Activated gamma-delta T cell treated with anti-CD3 and anti-CD28 coated beads, Interleukin-2, amount 50 U/mL, for 16 hours (primary cell): ENCODE measurements around the gene YIPF5.
A peak's percentile ranks its signal among the peaks of the same experiment; 100 is the strongest.

Experiments
- DNase-seq: peaks from one replicate; pipeline ENCODE4 v3.0.0-alpha.2; 2020; ENCODE audit warnings: low read depth

Gene YIPF5

DNA sequence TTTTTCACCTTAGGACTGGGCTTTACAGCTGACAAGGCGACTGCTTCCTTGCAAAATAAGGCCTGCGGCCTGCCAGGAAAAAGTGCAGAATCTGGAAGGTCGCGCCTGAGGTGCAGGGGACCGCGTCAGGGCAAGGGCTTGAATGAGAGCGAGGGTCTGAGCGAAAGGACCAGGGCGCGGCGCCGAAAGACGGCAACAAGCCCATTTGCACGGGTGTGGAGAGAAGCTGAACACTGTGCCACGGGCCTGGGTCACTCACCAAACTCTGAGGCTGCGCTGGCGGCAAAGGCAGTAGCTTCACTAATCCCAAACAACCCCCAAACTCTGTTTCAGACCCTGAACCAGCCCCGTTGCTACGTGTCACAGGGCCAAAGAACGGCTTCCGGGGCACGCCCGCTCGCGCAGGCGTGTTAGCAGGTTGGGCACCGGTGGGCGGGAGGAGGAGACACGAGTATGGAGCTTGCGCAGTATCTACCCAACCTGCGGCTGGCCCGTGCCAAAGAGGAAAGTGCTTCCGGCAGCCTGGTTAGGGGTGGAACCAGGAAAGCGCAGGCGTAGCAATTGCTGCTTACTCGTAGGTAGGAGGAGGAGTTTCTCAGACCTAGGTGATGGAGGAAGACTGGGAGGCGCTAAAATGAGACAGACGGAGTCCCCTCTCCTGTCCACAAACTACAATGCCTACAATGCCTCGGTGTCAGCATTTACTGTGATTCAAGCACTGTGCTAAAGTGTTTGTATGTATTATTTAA lies at the start of gene YIPF5, which contains the start of gene KCTD16:
Gene YIPF5, minus strand, starts transcription at position 384 of the 749 bp plus-strand sequence. CDS start 704 bp downstream, outside the sequence.
Gene KCTD16, plus strand, starts transcription at position 598 of the 749 bp plus-strand sequence.
- peak; percentile 96 for DNase-seq

DNA sequence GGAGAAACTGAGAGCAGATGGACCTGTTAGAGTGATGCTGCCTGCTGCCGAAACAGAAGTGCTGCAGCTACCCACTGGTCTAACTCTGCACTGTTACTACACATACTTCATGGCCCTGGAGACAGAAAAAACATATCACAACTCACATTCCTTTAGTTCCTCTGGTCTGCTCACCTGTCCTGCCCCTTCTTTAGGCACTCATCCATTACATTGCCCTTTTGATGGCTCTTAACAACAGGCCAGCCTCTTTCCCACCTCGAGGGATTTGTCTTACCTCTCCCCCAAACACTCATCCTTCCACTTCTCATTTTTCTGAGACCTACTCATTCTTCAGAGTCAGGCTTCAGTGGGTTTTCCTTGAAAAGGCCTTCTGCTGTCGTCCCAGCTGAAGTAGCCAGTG lies 49.4 kb upstream of the YIPF5 start:
- DNase-seq, result no peak

DNA sequence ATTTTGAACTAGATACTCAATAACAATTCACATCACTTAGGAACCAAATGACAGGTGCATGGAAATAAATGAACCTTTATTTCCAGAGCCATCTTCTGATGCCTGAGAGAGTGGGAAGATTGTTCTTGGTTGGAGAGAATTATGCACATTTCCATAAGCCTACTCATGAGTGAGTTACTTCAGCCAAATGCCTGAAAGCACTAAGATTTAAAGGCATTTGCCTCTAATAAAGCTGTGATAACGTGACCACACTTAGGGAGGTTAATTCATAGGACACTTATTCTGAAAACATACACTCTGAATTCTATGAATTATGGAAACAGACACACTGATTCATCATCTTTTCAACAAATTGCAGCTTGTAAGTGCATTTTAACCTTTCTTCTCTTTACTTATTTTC lies 40.2 kb upstream of the YIPF5 start:
- DNase-seq, result no peak

DNA sequence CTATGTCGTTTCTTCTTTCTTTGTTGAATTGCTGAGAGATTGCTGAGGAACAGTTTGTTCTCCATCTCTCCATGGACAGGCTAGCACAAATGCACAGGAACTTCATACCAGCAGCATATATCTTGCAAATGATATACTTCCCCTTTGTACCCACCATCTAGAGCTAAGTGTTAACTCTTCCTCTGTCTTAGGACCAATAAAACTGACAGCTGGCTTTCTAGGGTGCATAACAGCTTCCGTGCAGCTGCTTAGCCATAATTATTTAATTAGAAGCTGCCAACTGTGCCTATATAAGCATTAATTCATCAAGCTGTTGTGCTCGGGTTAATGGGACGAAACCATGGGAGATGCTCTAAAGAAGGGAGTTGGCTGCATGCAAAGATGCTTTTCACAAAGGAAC lies 38.9 kb upstream of the YIPF5 start:
- no peak for DNase-seq

DNA sequence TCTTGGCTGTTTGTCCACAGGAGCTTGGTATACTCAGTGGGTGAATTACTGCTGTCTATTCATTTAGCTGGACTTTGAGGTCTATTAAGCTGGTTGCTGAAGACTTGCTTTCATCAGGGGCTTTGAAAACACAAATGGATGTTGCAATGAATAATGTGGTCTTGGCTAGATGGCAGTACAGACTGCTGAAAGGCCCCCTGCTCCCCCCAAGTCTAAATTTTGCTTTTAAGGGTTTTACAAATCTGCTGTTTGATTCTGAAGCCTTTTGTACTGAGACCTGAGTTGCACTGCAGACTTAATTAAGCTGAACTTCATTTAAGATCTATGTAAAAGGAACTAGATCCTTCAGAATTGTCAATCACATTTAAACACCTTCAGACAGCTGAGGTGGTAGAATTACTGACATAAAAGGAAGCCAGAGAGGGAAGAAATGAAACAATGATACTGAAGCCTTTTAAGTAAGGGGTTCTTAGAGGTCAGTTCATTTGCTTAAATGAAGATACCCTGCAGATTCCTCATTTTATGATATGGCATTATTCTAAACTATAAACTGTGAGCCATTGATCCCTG lies 37.5 kb upstream of the YIPF5 start:
- DNase-seq, result no peak

DNA sequence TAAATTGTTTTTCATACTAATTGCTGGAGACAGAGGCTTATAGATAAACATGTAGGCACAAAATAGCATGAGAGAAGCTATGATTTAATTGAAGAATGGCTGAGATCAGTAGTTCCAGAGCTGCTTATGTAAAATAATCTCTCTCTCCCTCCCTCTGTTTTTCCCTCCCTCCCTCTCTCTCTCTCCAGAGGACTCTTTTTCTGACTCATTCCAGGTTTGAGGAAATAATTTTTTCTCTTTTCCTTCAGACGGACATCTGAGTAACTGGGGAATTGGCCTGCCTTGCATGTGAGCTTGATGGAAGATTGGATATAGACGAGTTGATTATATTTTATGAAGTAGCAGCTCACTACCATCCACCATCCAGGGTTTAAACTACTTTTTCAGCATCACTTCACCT lies 35.7 kb upstream of the YIPF5 start:
- DNase-seq, result no peak

DNA sequence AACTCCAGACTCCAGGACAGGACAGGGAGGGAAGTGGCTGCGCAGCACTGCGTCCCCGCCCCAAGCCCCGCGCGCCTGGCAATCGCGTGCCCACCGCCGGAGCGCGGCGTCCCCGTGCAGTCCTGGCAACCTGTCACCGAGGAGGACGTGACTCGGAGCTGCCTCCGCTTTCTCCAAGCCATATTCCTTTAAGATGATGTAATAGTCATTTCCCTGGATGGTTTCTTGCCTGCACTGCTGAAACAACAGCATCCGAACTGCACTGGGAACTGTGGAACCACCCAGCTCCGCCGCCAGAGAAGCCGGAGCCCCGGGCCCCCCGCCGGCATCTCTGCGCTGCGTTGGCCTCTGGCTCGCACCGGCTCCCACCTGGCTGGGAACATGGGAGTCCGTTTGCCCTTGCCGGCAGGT lies 34.7 kb upstream of the YIPF5 start:
- DNase-seq, result no peak

DNA sequence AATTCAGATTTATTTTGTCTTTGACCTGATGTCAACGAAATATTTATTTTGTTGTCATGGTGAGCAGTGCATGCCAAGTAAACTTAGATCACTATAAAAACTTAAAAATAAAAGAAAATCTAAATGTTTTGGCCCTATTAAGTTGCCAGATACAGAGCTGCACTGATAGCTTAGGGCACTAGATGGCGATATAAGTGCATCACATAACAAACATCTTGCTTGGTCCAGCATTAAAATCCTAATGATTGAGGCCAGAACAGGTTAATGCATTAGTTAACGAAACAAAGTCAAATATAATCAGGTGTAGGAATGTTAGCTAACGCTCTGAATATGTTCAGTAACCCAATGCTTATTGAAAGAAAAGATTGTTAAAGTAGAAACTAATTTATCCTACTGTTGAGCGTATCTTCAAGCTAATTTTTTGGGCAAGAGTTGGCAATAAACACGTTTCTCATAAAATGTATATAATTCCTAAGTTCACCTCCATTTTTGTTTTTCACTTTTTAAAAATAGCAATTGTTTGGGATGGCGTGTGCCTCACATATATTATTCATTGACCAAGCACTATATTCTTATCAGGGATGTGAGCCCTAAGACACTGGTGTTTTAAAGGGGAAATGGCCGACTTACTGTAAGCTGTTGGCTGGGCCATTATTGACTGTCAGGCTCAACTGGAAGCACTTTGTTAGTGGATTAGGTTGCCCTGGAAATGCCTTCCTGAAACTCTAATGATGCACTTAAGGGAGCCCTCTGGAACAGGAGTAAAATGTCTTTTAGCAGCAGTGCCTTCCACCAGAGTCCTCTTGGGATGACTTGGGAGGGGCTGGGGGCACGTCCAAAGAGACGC lies 33.5 kb upstream of the YIPF5 start:
- no peak for DNase-seq

DNA sequence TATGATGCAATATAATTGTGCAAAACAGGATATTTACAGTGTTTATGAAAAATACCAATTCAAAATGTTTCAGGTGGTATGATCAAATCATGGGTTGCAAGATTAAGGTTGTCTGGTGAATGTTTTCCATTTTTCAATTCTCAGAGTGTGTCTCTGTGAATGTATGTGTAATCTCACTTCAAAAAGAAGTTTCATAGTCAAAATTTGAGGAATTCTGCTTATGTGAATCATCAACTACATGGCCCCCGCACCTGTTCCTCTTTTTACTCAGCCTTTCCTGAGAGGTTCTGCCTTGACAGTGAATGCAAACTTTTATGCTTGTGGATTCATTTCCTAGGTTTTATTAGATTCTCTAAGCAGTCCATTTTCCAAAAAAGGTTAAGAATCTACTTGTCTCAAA lies 32.3 kb upstream of the YIPF5 start:
- no peak for DNase-seq

DNA sequence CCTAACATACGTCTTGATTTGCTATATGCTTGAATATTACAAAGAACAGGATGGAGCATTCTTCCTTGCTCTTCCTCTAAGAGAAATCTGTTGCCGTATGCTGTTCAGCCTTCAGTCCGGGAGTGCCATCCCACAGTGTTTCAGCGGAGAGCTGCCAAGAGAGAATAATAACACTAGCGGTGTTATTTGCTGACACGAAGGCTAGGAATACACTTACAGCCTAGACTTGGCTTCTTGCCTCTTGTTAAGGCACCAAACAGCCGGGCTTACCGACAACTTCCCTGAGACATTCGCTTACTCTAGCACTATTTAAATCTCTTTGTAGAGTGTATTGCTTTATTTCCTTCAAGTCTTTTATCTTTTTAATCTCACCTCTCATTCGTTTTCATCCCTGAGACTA lies 31.6 kb upstream of the YIPF5 start:
- DNase-seq, result no peak

DNA sequence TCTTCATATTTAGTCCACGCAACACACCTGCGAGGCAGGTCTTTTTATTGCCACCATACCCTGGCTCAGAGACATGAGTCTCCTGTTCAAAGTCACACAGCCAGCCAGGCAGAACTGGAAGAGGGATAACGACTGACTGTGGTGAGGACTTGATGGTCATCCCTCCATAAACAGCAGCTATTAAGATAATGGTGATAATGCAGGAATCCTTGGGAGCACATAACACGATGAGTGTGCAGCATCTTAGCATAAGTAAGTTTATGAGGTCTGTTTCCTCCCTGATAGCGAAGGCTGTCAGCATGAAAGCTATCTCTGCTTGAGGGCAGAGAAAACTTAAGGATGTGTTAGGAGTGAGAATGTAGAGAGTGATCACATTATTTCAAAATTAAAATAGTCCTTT lies 31.1 kb upstream of the YIPF5 start:
- DNase-seq, result no peak

DNA sequence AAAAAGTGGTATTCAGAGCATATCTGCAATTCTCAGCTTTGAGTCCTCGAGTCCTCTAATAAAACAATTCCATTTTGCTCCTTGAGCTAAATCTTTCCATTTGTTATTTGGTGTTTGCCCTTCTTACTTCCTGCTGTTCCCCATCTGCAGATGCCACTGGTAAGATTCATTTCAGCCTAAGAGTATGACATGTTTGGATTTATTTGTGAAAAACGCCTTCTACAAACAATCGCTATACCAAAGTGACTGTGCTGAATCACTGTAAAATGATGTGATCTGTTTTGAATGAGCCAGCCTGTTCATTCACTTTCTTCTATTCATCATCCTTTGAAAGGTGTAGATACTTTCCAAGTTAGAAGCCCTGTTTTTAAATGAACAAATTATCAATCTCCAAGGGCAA lies 27.9 kb upstream of the YIPF5 start:
- DNase-seq, result no peak

DNA sequence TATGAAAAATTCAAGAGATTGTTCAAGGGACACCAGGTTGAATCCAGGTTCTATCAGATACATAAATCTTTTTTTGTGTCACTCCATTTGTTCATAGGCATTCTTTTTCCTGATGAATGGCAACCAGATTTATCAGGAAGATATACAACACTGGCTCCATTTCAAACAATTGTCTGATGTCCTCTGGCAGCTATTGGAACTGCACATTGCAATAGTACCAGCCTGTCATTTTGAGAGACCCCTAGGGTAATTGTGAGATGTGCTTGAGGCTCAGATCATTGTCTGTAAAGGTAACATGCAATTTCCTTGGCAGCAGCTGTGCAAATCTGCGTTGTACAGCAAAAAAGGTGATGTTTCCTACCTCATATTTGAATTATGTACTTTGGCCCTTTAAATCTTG lies 26.2 kb upstream of the YIPF5 start:
- DNase-seq, result no peak

DNA sequence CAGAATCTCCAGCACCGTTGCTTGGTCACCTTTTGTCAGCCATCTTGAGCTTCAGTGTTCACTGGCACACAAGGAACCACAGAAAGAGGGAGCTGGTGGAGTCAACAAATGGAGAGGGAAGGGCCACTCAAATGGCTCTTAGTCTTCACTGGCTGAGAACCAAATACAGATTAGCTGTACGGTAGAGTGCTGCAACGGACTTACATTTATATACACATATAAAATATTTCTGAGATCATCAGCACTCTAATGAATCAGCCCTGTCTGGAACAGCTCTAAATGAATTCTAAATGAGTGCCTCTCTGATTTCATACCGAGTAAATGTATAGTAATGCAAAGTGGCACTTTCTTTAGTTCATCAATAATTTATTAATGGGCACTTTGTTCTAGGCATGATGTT lies 25.0 kb upstream of the YIPF5 start:
- no peak for DNase-seq

DNA sequence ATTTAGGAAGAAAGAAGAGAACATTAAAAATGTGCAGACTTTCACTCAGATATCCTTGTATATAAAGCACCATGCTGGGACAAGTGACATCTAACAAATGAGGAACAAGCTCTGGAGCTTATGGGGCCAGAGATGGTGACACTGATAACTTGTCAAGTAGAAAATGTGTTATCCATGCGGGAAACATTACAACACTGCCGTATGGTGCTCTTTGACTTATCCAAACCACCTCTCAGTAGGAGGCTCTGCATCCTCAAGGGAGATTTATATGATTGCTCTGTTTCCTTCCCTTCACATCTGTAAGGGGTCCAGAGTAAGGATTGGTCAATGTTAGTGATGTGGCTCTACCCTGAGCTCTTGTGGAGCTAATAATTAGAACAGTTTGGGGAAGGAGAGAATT lies 23.7 kb upstream of the YIPF5 start:
- DNase-seq, result no peak

DNA sequence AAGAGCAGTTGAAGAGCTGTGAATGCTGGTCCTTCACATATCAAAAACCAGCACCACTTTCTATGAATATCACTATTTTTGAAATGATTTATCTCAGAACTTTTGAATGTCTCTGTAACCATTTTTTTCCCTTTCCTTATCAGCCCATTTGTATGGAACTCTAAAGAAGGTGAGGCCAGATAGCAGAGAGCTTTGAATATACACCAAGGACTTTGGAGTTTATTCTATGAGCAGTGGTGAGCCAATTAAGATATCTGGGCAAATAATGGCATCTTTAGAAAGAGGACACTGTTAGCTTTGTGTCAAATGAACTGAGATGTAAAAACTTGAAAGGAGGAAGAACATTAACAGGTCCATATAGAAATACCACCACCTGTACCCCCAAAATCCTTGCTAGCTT lies 22.2 kb upstream of the YIPF5 start:
- DNase-seq, result no peak

DNA sequence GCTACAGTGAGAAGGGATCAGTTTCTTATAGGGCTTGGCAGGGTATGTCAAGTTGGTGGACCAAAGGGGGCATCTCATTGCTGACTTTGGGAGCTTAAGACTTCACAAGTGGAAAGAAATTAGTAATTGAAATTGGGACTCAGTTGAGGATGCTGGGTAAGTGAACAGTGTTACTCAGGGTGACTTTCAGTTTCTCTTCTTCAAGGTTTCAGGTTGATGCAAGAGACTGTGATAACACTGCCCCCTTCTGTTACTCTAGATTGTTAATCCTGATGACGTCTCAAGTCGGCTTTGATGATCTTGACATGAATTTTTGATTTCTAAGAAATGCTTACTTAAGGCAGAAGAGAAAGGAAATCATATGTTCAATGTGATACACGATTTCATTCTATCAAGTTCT lies 21.5 kb upstream of the YIPF5 start:
- no peak for DNase-seq

DNA sequence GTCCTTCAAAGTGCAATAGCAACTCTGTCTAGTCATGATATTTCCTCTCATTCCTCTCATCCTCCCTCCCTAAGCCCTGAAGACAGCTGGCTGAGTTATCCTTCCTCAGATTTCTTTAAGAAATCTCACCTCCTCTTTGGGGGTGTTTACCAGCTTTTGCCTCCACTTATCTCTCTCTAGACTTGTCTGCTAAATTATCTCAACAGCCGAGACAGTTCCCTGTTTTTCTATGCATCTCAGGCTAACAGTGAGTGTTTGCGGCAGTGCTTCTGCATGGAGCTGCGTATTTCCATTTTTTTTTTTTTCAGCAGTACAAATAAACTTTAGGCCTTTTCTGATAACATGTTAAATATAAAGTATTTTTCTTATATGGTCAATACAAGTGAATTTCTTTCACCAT lies 21.1 kb upstream of the YIPF5 start:
- no peak for DNase-seq

DNA sequence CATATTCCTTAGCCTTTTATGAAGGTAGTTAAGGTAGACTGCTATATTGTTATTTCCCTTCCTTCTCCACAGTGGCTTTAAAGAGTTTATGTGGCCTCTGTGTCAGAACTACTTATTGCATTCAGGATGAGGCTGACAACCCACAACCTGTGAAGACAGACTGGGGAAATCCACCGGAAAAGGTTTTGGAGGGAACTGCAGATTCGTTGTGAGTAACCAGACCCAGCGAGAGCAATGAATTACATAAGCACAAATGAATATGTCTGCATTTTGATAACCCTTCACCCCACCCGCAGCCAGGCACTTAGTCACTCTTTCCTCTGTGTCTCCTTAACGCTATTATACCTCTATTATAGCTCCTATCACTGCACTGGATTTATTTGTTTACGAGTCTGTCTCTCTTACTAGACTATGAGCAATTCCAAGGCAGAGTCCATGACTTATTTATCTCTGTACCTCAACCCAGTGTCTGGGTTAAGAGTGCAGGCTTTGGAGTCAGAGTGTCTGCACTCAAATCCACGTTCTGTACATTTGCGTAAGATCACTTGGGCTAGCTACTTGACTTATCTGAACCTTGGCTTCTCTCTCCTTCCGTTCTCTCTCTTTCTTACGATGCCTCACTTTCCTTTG lies 19.5 kb upstream of the YIPF5 start:
- peak; percentile 64 for DNase-seq

DNA sequence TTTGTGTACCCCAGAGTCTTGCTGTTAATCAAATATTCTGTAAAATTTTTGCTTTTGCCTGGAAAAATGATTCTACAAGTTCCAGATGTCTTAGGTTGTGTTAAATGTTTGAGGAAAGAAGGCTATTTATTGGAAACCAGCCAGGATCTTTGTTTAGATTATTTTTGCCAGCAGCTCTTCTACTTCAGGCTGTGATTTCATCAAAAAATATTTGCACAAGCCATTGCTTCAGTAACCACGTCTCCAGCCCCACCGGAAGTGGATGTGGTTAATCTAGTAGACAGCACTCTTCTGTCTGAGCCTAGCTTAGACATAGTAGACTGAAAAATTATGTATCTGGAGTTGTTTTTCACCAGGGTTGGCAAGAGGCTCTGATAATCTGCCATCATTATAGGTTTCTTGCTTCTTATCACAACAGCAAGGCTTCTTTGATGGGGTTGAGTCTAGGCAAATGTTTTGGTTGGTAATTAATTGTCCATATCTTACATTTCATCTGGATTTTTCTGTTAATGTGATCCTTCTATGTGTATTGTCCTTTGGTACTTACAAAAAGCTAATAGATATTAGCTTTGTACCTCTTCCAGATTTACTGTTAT lies 17.3 kb upstream of the YIPF5 start:
- peak; percentile 62 for DNase-seq

DNA sequence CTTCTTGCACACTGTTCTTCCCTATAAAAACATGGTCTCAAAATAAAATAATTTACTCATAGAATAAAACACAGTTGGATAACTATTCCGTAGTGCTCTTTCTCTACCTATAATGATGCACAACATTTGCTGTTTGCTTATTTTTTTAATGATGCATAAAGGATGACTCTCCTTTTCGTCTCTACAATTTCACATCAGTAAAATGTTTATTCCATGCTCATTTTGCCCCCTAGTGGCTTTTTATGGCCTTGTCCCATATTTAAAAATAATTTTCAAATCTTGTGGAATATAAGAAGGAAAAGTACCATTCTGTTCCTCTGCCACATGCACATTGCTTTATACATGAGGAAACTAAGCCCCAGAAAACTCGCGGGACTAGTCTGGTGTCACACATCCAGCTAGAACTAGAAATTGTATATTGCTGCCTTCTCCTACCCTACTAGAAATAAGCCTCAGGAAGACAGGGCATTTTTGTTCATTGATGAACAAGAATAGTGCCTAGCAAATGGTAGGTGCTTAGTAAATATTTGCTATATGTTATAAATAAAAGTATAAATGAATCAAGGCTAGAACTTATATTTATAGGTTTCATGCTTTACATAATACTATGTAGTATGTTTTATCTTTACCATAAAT lies 12.9 kb upstream of the YIPF5 start:
- no peak for DNase-seq

DNA sequence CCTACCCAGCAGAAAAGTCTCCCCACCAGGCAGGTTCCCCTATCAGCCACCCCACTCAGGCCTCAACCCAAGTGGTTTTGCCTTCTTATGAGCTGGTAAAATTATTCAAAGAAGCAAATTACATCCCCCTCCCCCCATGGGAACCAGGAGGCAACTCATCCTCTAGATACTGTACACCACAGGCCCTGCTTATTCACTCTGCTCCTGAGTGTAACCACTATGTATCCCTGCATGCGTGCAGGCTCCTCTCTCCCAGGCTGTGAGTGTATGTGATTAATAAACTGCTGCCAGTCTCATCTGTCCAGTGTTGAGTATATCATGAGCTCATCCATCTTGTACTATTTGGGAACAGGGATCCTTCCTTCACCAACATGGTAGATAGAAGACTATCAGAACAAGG lies 8.8 kb upstream of the YIPF5 start:
- DNase-seq, result no peak
